ENCODE measurements around the gene TMEM145.

TMEM145 gene

GRCh38 chr19:42290136-42290522, 23.0 kb upstream of the TMEM145 start:
- no peaks in the 10 kb centered on the region for H3K36me3 ChIP-seq (ENCODE audit: low read length)
- H3K27ac ChIP-seq (ENCODE audit: low read depth, low read length): no peak overlapping the region
- H3K9me2 ChIP-seq (replicated peaks; ENCODE audit: insufficient read depth, low read length): no peaks in the 10 kb centered on the region
- H3K4me3 ChIP-seq (ENCODE audit: insufficient read depth, low read length, poor library complexity, severe bottlenecking): no peak overlapping the region
- H3K4me2 ChIP-seq (ENCODE audit: low read depth, low read length, poor library complexity, severe bottlenecking): no peak overlapping the region
- no peaks in the 10 kb centered on the region for H3K9me3 ChIP-seq (ENCODE audit: insufficient read depth, low read length)
- H3K27me3 ChIP-seq (ENCODE audit: low read length): no peaks in the 10 kb centered on the region
- peaks cover 8% of the 10 kb centered on the region; the same call in 1 of the 2 replicates for H3K79me2 ChIP-seq (ENCODE audit: insufficient read depth, low read length)
- TF ChIP-seq EZH2phosphoT487 (conservative IDR thresholded peaks at IDR 0.05; ENCODE audit: low read length) (no peak), CTCF (IDR thresholded peaks at IDR 0.05; ENCODE audit: insufficient read depth, low read length, poor library complexity, severe bottlenecking) (no peak)
- H3K9ac ChIP-seq (ENCODE audit: low read length): no peak overlapping the region
- peaks cover under 1% of the 10 kb centered on the region; the same call in 1 of the 2 replicates for H3F3A ChIP-seq (ENCODE audit: insufficient read depth)
- H2AFZ ChIP-seq (ENCODE audit: low read depth, low read length, severe bottlenecking): no peak overlapping the region
- H4K20me1 ChIP-seq (ENCODE audit: low read depth, low read length): no peaks in the 10 kb centered on the region

- no peak overlapping the region for H2AFZ ChIP-seq (ENCODE audit: low read depth, low read length, severe bottlenecking)
- H3F3A ChIP-seq (ENCODE audit: insufficient read depth): peaks cover 6% of the 10 kb centered on the region
- no peak overlapping the region for H3K9ac ChIP-seq (ENCODE audit: low read length)
- TF ChIP-seq CTCF (IDR thresholded peaks at IDR 0.05; ENCODE audit: insufficient read depth, low read length, poor library complexity, severe bottlenecking) (peak; percentile 90), EZH2phosphoT487 (conservative IDR thresholded peaks at IDR 0.05; ENCODE audit: low read length) (no peak)
- 0 out of 2 replicates have a peak, but pooled peaks cover 2% of the 10 kb centered on the region for H3K79me2 ChIP-seq (ENCODE audit: insufficient read depth, low read length)
- no peaks in the 10 kb centered on the region for H3K9me3 ChIP-seq (ENCODE audit: insufficient read depth, low read length)
- H3K4me2 ChIP-seq (ENCODE audit: low read depth, low read length, poor library complexity, severe bottlenecking): no peak overlapping the region
- no peak overlapping the region for H3K27ac ChIP-seq (ENCODE audit: low read depth, low read length)
- H3K36me3 ChIP-seq (ENCODE audit: low read length): no peaks in the 10 kb centered on the region
- no peaks in the 10 kb centered on the region for H4K20me1 ChIP-seq (ENCODE audit: low read depth, low read length)
- H3K4me3 ChIP-seq (ENCODE audit: insufficient read depth, low read length, poor library complexity, severe bottlenecking): no peak overlapping the region
- H3K27me3 ChIP-seq (ENCODE audit: low read length): no peaks in the 10 kb centered on the region
- H3K9me2 ChIP-seq (replicated peaks; ENCODE audit: insufficient read depth, low read length): no peaks in the 10 kb centered on the region
These were observed 22.3 kb upstream of the TMEM145 start for GRCh38 chr19:42290523-42291434.

DNA sequence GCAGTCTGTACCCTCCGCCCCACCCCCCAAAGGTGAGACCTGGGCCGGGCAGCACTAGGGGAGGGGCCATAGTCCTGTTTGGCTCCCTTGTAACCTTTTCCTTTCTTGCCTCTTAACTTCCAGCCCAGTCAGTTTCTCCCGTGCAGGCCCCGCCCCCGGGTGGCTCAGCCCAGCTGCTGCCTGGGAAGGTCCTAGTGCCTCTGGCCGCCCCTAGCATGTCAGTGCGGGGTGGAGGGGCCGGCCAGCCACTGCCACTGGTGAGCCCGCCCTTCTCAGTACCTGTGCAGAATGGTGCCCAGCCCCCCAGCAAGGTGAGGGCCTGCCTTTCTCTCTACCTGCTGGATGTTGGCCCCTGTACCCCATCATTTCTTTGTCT, 21.7 kb upstream of the TMEM145 start:
- H3K4me2 ChIP-seq (ENCODE audit: low read depth, low read length, poor library complexity, severe bottlenecking): no peak overlapping the region
- H3F3A ChIP-seq (ENCODE audit: insufficient read depth): peaks cover 6% of the 10 kb centered on the region
- no peak overlapping the region for H3K9ac ChIP-seq (ENCODE audit: low read length)
- no peak overlapping the region for H3K4me3 ChIP-seq (ENCODE audit: insufficient read depth, low read length, poor library complexity, severe bottlenecking)
- TF ChIP-seq EZH2phosphoT487 (conservative IDR thresholded peaks at IDR 0.05; ENCODE audit: low read length) (no peak), CTCF (IDR thresholded peaks at IDR 0.05; ENCODE audit: insufficient read depth, low read length, poor library complexity, severe bottlenecking) (no peak)
- no peaks in the 10 kb centered on the region for H3K79me2 ChIP-seq (ENCODE audit: insufficient read depth, low read length)
- no peaks in the 10 kb centered on the region for H3K9me3 ChIP-seq (ENCODE audit: insufficient read depth, low read length)
- H3K9me2 ChIP-seq (replicated peaks; ENCODE audit: insufficient read depth, low read length): no peaks in the 10 kb centered on the region
- no peak overlapping the region for H3K27ac ChIP-seq (ENCODE audit: low read depth, low read length)
- no peaks in the 10 kb centered on the region for H4K20me1 ChIP-seq (ENCODE audit: low read depth, low read length)
- no peaks in the 10 kb centered on the region for H3K36me3 ChIP-seq (ENCODE audit: low read length)
- no peaks in the 10 kb centered on the region for H3K27me3 ChIP-seq (ENCODE audit: low read length)
- H2AFZ ChIP-seq (ENCODE audit: low read depth, low read length, severe bottlenecking): no peak overlapping the region

Data from SU-DHL-6 (cell line).